LoVo (cell line): ENCODE data around the gene PACRG.
A peak's percentile ranks its signal among the peaks of the same experiment; 100 is the strongest.

Experiments used
- DNase-seq: peaks from one replicate; pipeline ENCODE4 v3.0.0-alpha.2; 2016; ENCODE audit warnings: low spot score

The PACRG gene

DNA sequence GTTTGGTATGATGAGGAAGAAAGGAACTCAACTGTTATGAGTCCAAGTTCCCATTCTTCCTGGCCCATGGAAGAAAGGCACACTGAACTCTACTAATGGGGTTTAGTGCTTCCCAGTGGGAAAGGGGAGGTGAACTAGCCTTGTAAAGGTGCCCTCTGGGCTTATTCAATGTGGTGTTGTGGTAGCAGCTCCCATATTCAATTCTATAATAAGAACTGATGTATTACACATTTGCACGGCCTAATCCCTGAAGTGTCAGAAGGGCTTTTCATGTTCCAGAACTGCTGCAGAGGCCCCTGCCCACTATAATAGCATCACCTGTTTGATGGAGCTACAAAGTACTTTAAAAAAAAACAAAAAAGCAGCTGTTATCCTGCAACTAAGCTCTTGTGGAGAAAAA, 17.4 kb upstream of the PACRG start:
- no peak for DNase-seq

- no peak for DNase-seq
Measured at GRCh38 chr6:162710936-162711335, 16.8 kb upstream of the PACRG start.

GRCh38 chr6:162711376-162711775, 16.4 kb upstream of the PACRG start:
- DNase-seq: no peak

DNA sequence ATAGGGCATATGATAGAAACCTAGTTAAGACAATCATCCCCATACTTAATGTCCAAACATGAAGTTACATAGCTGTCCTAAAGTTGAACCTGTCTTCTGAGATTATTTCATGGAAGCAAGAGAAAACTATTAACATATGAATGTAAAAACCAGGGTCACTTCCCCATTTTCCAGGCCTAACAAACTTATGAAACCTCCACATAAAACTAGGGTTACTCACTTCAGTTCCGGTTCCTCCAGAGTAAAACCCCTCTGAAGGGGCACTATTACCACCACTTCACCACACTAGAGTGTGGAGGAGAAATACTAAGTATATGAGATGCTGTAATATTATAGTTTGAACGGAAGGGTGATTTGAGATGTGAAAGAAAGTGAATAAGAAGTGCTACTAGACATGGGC, 15.1 kb upstream of the PACRG start:
- no peak for DNase-seq

DNA sequence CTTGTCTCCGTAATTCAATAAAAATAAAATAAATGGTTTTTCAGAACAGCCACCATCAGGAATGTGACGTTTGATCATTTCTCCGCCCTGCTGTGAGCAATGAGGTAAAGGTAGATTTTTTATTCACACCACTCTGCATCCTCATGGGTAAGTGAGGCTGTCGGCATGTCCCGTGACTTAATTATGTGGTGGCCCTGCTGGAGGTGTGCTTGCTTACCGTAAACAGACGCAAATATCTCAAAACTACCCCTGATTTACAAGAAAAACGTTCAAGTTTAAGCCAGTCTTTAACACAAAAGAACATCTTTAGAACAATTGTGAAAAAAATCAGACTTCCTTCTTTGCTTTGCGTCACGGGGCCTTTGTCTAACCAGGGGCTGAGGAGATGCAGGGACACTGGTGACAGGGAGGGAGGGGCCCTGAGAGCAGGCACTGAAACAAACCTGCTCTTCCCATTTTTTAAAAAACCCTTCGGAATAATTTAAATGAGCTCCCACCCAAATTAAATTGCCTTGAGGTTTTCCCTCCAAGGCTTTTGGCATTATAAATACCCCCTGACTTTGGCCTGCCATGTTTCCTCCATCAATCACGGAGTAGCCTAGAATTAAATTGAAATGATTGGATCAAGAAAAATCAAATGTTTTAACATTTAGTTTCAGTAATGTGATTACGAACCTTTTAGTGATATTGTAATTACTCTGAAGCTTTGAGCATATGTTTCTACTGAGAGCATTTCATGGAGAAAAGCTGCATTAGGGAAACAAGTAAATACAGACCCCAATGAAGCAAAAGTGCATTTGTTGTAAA, 13.6 kb upstream of the PACRG start:
- DNase-seq: no peak

DNA sequence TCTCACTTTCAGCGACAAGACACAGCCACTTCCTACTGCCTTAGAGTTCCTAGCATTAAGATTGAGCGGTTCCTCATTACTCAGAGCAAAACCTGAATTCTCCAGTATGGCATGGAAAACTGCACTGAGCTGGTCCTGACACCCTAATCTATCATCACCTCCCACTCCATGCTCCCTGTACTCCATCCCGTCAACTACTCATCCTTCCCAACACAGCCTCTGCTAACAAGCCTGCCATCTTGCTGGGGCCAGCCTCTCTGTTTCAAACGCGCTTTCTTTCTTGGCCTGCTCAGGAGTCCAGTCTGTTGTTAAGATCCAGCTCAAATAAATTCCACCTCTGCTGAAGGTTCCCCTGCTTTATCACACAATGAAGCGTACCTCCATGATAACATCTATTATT, 12.2 kb upstream of the PACRG start:
- no peak for DNase-seq

DNA sequence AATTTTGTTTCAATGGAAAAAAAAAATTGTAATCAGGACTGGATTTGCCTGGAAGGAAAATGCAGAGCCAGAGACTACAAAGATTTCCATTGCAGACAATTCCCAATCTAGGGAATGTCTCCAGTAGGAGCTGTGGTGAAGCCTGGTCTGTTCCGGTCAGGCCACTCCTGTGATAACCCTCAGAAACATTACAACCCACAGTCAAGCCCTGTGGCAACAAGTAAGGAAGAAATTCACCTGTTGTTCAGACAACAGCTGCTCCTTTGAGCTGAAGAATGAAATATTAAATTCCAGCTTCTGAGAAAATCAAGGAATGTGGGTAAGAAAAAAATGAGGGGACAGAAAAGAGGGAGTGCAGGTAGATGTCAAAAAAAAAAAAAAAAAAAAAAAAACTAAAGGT, 8.2 kb upstream of the PACRG start:
- no peak for DNase-seq

- no peak for DNase-seq
Measured at GRCh38 chr6:162721404-162721687, 6.4 kb upstream of the PACRG start.

- DNase-seq: no peak
Measured at GRCh38 chr6:162722226-162722625, 5.5 kb upstream of the PACRG start.

GRCh38 chr6:162722633-162723032, 5.1 kb upstream of the PACRG start:
- DNase-seq: no peak

DNA sequence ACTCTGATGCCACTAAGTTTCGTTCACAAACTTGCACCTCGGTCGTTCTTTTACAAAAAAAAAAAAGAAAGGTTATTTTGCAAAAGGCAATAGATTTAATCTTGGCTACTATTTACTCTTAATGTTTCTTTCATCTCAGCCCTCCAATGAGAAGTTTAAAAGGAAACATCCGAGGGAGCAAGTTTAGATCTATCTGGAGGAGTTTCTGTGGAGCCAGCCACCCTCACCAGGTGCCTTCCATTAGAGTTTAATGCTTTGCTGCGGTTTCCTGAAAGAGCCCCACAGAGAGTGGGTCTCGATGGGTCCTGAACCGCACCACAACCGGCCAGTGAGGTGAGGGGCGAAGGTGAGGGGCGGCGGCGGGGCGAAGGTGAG, 840 bp upstream of the PACRG start:
- DNase-seq: peak; percentile 4

DNA sequence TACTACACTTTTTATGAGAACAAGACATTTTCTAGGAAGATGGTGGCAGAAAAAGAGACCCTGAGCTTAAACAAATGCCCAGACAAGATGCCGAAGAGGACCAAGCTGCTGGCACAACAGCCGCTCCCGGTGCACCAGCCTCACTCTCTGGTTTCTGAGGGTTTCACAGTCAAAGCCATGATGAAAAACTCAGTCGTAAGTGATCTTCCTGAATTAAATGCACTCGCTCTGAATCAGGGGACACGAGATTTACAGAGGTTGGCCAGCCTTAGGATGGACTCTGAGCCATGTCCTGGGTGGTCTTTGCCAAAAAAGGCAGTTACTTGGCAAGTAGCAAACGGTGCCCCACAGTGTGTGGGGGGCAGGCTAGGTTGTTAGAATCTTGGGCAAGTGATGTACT, 423 bp downstream of the PACRG start:
- DNase-seq: no peak

GRCh38 chr6:162728706-162729105, 932 bp downstream of the PACRG start:
- DNase-seq: no peak

- no peak for DNase-seq
Measured at GRCh38 chr6:162730502-162730901, 2.7 kb downstream of the PACRG start.

GRCh38 chr6:162733489-162733888, 5.7 kb downstream of the PACRG start:
- no peak for DNase-seq

DNA sequence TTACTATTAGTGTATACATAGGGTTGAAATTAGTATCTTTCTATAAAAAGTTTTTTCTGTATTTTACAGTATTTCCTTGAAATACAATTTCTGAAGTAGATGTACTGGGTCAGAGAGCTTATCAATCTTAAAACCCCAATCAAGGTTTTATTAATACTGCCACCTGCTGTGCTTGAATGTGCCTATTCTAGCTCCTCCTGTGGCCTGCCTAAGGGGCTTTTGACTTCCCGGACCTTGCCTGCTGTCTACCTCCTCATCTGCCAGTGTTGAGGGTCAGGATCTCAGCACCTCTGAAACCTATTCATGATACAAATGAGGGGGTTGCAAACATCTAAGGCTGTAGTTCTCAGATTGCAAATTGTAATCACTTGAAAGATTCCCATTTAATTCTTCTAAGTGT, 9.2 kb downstream of the PACRG start:
- DNase-seq: no peak

DNA sequence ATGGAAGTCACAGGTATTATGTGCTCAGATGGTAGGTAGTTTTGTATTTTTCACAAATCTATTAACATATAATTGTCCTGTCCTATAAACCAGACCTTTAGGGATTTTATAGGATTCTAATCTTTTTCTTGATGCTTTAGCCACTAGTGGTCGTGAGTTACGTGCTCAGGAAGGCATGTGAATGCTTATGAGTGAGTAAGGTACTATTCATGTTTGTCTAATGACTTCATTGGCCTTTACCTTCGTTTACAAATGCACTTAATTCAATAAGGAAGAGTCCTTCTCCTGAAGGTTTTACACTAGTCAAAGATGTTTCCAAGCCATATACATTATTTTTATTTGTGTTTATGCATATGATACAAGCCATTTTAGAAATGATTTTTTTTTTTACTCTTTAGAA, 23.0 kb downstream of the PACRG start:
- no peak for DNase-seq

DNA sequence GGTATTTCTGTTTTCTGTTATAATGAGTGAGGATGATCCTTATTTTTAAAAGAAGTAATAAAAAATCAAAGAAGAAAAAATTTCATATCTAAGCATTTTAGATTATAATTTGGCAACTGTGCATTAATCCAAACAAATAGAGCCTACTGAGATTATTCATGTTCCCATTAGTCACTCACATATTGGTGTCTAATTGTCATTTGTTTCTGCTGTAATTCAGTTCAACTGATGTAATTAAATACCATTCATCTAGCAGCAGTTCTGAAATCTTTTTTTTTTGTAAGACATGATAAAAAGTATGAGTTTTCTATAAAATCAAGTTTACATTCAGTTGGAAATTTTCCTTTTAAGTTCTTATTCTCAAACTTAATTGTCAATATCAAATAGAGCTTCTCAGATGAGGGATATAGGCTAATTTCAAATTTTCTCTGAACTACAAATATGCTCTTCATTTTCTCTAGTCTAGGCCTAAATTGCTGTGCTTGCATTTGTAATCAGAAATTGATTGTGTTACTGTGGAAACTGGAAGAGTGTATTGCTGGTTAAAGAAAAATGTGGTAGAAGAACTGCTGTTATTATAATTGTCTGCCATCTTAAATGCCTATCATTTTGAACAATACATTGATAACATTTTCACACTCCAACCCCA, 23.6 kb downstream of the PACRG start:
- DNase-seq: no peak

DNA sequence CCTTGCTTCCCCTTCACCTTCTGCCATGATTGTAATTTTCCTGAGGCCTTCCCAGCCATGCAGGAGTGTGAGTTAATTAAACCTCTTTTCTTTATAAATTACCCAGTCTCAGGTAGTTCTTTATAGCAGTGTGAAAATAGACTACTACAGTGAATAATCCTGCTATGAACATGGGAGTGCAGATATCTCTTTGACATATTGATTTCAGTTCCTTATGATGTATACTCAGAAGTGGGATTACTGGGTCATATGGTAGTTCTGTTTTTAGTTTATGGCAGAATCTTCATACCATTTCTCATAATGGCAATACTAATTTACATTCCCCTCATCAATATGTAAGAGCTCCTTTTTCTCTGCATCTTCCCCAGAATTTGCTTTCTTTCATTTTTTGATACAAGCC, 26.0 kb downstream of the PACRG start:
- DNase-seq: no peak

GRCh38 chr6:162770136-162770535, 42.4 kb downstream of the PACRG start:
- DNase-seq: no peak

- no peak for DNase-seq
Measured at GRCh38 chr6:162770955-162771354, 43.2 kb downstream of the PACRG start.

DNA sequence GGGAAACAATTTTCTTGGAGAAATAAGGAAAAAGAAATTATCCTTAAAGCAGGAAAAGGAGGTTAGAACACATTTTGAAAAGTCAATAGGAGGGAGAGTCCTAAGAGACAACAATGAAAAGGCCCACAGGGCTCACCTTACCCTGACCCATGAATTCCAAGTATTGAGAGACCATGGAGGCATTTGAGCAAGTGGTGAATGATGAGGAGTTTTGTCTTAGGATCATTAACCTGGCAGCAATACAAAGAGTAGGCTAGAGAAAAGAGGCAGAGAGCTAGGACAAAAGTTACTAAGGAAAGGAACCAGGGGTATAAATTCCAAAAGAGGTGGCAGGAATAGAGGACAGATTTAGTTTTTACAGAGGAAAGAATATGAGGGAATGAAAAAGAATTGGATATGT, 44.7 kb downstream of the PACRG start:
- no peak for DNase-seq

GRCh38 chr6:162773996-162774395, 46.2 kb downstream of the PACRG start:
- no peak for DNase-seq

DNA sequence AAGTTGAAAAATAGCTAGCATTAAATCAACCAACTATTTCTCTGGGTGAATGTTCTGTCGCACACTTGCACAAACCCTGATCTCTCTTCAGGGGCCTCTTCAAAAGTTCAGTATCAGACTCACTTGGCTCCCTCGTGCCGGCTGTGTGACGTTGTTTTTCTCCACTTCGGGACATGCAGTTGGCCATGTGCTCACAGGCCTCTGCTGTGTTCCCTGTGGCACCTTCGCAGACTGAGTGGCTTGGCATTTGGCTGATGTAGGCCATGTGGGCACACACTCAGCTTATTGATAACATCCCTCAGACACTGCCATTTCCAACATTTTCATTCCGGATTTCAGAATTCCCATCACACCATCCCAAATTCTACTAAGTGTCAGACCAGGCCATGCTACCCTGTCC, 49.3 kb downstream of the PACRG start:
- no peak for DNase-seq
